ENCODE data around the gene HTD2.

HTD2 gene

GRCh38 chr3:58350627-58351013, 44.3 kb downstream of the HTD2 start:
- Mint-ChIP-seq H3K36me3 (ENCODE audit: low read depth) (peaks cover 40% of the 10 kb centered on the region), H3K27me3 (no peaks in the 10 kb centered on the region), H3K9me3 (no peaks in the 10 kb centered on the region), H3K27ac (peak overlapping the region; percentile 38), H3K4me3 (no peak overlapping the region), H3K4me1 (ENCODE audit: low read depth) (peaks cover 61% of the 10 kb centered on the region)
- DNase-seq, result no peak

- Mint-ChIP-seq H3K4me1 (ENCODE audit: low read depth) (peaks cover 57% of the 10 kb centered on the region), H3K4me3 (no peak overlapping the region), H3K27me3 (no peaks in the 10 kb centered on the region), H3K36me3 (ENCODE audit: low read depth) (peaks cover 39% of the 10 kb centered on the region), H3K27ac (no peak overlapping the region), H3K9me3 (no peaks in the 10 kb centered on the region)
- DNase-seq, result no peak
These were observed 45.6 kb downstream of the HTD2 start for GRCh38 chr3:58351920-58352319.

GRCh38 chr3:58352626-58353025, 46.3 kb downstream of the HTD2 start:
- peaks cover 56% of the 10 kb centered on the region for H3K4me1 Mint-ChIP-seq (ENCODE audit: low read depth)
- no peak overlapping the region for H3K4me3 Mint-ChIP-seq

GRCh38 chr3:58353722-58354553, 47.6 kb downstream of the HTD2 start:
- H3K4me1 Mint-ChIP-seq (ENCODE audit: low read depth), result peaks cover 65% of the 10 kb centered on the region
- no peak overlapping the region for H3K4me3 Mint-ChIP-seq
- DNase-seq, result no peak
- no peaks in the 10 kb centered on the region for H3K27me3 Mint-ChIP-seq
- H3K27ac Mint-ChIP-seq, result peak overlapping the region; percentile 83
- no peaks in the 10 kb centered on the region for H3K9me3 Mint-ChIP-seq
- peaks cover 21% of the 10 kb centered on the region for H3K36me3 Mint-ChIP-seq (ENCODE audit: low read depth)

More at GRCh38 chr3:58352626-58353025, 46.3 kb downstream of the HTD2 start:
- no peaks in the 10 kb centered on the region for H3K27me3 Mint-ChIP-seq
- DNase-seq, result no peak
- no peaks in the 10 kb centered on the region for H3K9me3 Mint-ChIP-seq
- peaks cover 32% of the 10 kb centered on the region for H3K36me3 Mint-ChIP-seq (ENCODE audit: low read depth)
- peak overlapping the region; percentile 55 for H3K27ac Mint-ChIP-seq

GRCh38 chr3:58355179-58355578, 48.9 kb downstream of the HTD2 start:
- Mint-ChIP-seq H3K36me3 (ENCODE audit: low read depth) (peaks cover 16% of the 10 kb centered on the region), H3K27ac (no peak overlapping the region), H3K27me3 (no peaks in the 10 kb centered on the region), H3K9me3 (no peaks in the 10 kb centered on the region), H3K4me3 (no peak overlapping the region), H3K4me1 (ENCODE audit: low read depth) (peaks cover 54% of the 10 kb centered on the region)
- no peak for DNase-seq

GRCh38 chr3:58356054-58356453, 49.7 kb downstream of the HTD2 start:
- no peak overlapping the region for H3K27ac Mint-ChIP-seq
- H3K9me3 Mint-ChIP-seq, result no peaks in the 10 kb centered on the region
- DNase-seq, result no peak
- no peak overlapping the region for H3K4me3 Mint-ChIP-seq
- peaks cover 46% of the 10 kb centered on the region for H3K4me1 Mint-ChIP-seq (ENCODE audit: low read depth)
- peaks cover 18% of the 10 kb centered on the region for H3K36me3 Mint-ChIP-seq (ENCODE audit: low read depth)
- no peaks in the 10 kb centered on the region for H3K27me3 Mint-ChIP-seq

- no peak overlapping the region for H3K4me3 Mint-ChIP-seq
These were observed 51.1 kb downstream of the HTD2 start for GRCh38 chr3:58357402-58357801.

GRCh38 chr3:58358092-58358491, 51.8 kb downstream of the HTD2 start:
- DNase-seq, result no peak
- Mint-ChIP-seq H3K36me3 (ENCODE audit: low read depth) (peaks cover 9% of the 10 kb centered on the region), H3K4me3 (no peak overlapping the region), H3K9me3 (no peaks in the 10 kb centered on the region), H3K27me3 (no peaks in the 10 kb centered on the region), H3K27ac (peak overlapping the region; percentile 23), H3K4me1 (ENCODE audit: low read depth) (peaks cover 39% of the 10 kb centered on the region)

More at GRCh38 chr3:58357402-58357801, 51.1 kb downstream of the HTD2 start:
- peaks cover 41% of the 10 kb centered on the region for H3K4me1 Mint-ChIP-seq (ENCODE audit: low read depth)
- peaks cover 14% of the 10 kb centered on the region for H3K36me3 Mint-ChIP-seq (ENCODE audit: low read depth)
- DNase-seq, result no peak
- no peaks in the 10 kb centered on the region for H3K9me3 Mint-ChIP-seq
- H3K27me3 Mint-ChIP-seq, result no peaks in the 10 kb centered on the region
- H3K27ac Mint-ChIP-seq, result peak overlapping the region; percentile 70

- DNase-seq, result no peak
- H3K9me3 Mint-ChIP-seq, result no peaks in the 10 kb centered on the region
- peaks cover 9% of the 10 kb centered on the region for H3K36me3 Mint-ChIP-seq (ENCODE audit: low read depth)
- H3K27ac Mint-ChIP-seq, result no peak overlapping the region
- no peak overlapping the region for H3K4me3 Mint-ChIP-seq
- peaks cover 37% of the 10 kb centered on the region for H3K4me1 Mint-ChIP-seq (ENCODE audit: low read depth)
- H3K27me3 Mint-ChIP-seq, result no peaks in the 10 kb centered on the region
These were observed 52.5 kb downstream of the HTD2 start for GRCh38 chr3:58358808-58359207.

- H3K4me1 Mint-ChIP-seq (ENCODE audit: low read depth), result peaks cover 34% of the 10 kb centered on the region
- H3K27ac Mint-ChIP-seq, result no peak overlapping the region
These were observed 53.3 kb downstream of the HTD2 start for GRCh38 chr3:58359621-58360020.

GRCh38 chr3:58361866-58362265, 55.5 kb downstream of the HTD2 start:
- H3K4me1 Mint-ChIP-seq (ENCODE audit: low read depth), result peaks cover 43% of the 10 kb centered on the region

More at GRCh38 chr3:58359621-58360020, 53.3 kb downstream of the HTD2 start:
- H3K9me3 Mint-ChIP-seq, result no peaks in the 10 kb centered on the region
- DNase-seq, result no peak
- no peaks in the 10 kb centered on the region for H3K27me3 Mint-ChIP-seq
- peaks cover 9% of the 10 kb centered on the region for H3K36me3 Mint-ChIP-seq (ENCODE audit: low read depth)
- no peak overlapping the region for H3K4me3 Mint-ChIP-seq

GRCh38 chr3:58366699-58367098, 60.4 kb downstream of the HTD2 start:
- Mint-ChIP-seq H3K27me3 (no peaks in the 10 kb centered on the region), H3K4me1 (ENCODE audit: low read depth) (peaks cover 25% of the 10 kb centered on the region), H3K36me3 (ENCODE audit: low read depth) (peaks cover 35% of the 10 kb centered on the region), H3K4me3 (no peak overlapping the region), H3K9me3 (no peaks in the 10 kb centered on the region), H3K27ac (no peak overlapping the region)
- no peak for DNase-seq

More at GRCh38 chr3:58361866-58362265, 55.5 kb downstream of the HTD2 start:
- Mint-ChIP-seq H3K4me3 (no peak overlapping the region), H3K36me3 (ENCODE audit: low read depth) (peaks cover 9% of the 10 kb centered on the region), H3K27me3 (no peaks in the 10 kb centered on the region), H3K9me3 (no peaks in the 10 kb centered on the region), H3K27ac (no peak overlapping the region)
- DNase-seq, result no peak

- Mint-ChIP-seq H3K4me1 (ENCODE audit: low read depth) (peaks cover 21% of the 10 kb centered on the region), H3K4me3 (no peak overlapping the region), H3K9me3 (no peaks in the 10 kb centered on the region), H3K27ac (no peak overlapping the region), H3K36me3 (ENCODE audit: low read depth) (peaks cover 44% of the 10 kb centered on the region), H3K27me3 (no peaks in the 10 kb centered on the region)
- DNase-seq, result no peak
These were observed 62.7 kb downstream of the HTD2 start for GRCh38 chr3:58369038-58369437.
